Colonic mucosa (tissue), 4 donors: ENCODE results near the gene TTC3. TPM values are rescaled to one million over a fixed set of nuclear protein-coding genes. Genes with fewer than 3 reads are reported as not detected.

Source experiments
- DNase-seq: peaks from one replicate; pipeline ENCODE4 v3.0.0-alpha.2; 2020
- H3K27ac ChIP-seq: fragments of 200-600 bp; one replicate; pipeline ENCODE4 v1.8.0; 2021
- H3K27me3 ChIP-seq: fragments of 200-600 bp; one replicate; pipeline ENCODE4 v1.8.0; 2021
- H3K36me3 ChIP-seq: fragments of 200-600 bp; one replicate; pipeline ENCODE4 v1.8.0; 2021
- H3K4me1 ChIP-seq: fragments of 200-600 bp; one replicate; pipeline ENCODE4 v1.8.0; 2021; ENCODE audit warnings: mild to moderate bottlenecking
- H3K4me3 ChIP-seq: fragments of 200-600 bp; one replicate; pipeline ENCODE4 v1.8.0; 2021
- H3K9ac ChIP-seq, 2 donors: one replicate each; pipeline ENCODE4 v1.7.0; 2013; ENCODE audit warnings: control low read depth in 2 of 2, low read depth in 2 of 2, low read length in 2 of 2
- H3K9me3 ChIP-seq: fragments of 200-600 bp; one replicate; pipeline ENCODE4 v1.8.0; 2021
- CTCF ChIP-seq: fragments of 200-600 bp; IDR thresholded peaks from one replicate; pipeline ENCODE4 v1.8.0; 2022; ENCODE audit warnings: antibody characterized with exemption, mild to moderate bottlenecking
- intact Hi-C: fragments of 100-400 bp; cut with DNase I; formaldehyde crosslinking; loops from one replicate; pipeline ENCODE4 v1.14.1; 2022
- total RNA-seq, 2 donors: library from RNA; stranded (reverse); fragmentation: NEBNext Ultra II Directional in 1 of 2; extraction: Animal tissue kit (Norgen Biotek cat#: 25700) in 1 of 2; gene quantifications; one replicate each; pipeline ENCODE4 v1.2.1, GENCODE V29; 2021
- donor health status: healthy.
- donor health status: DM: no; HTN: no; CAD: no.
- donor health status: DM: no; HTN: no; CAD: no.

TTC3 gene
- total RNA-seq, 2 donors from 2014 or later = 85.8 to 125 TPM

- no peaks in the 10 kb centered on the region for H3K9me3 ChIP-seq
- H3K4me3 ChIP-seq = no peak overlapping the region
- no peak for TF ChIP-seq CTCF
- no peaks in the 10 kb centered on the region for H3K4me1 ChIP-seq
- H3K27ac ChIP-seq = no peak overlapping the region
- no peaks in the 10 kb centered on the region for H3K36me3 ChIP-seq
- intact Hi-C loops = no loop called here
- DNase-seq = no peak
- no peaks in the 10 kb centered on the region for H3K27me3 ChIP-seq
- H3K9ac ChIP-seq = no peak overlapping the region
These were observed 175.2 kb downstream of the TTC3 start for GRCh38 chr21:37248298-37248697.

GRCh38 chr21:37249112-37249904 lies 176.3 kb downstream of the TTC3 start:
- no peak overlapping the region for H3K4me3 ChIP-seq
- no peak overlapping the region for H3K27ac ChIP-seq
- no peak for DNase-seq
- H3K9ac ChIP-seq = no peak overlapping the region
- intact Hi-C loops = no loop called here
- TF ChIP-seq CTCF = no peak
- no peaks in the 10 kb centered on the region for H3K27me3 ChIP-seq
- H3K9me3 ChIP-seq = no peaks in the 10 kb centered on the region
- no peaks in the 10 kb centered on the region for H3K36me3 ChIP-seq
- no peaks in the 10 kb centered on the region for H3K4me1 ChIP-seq

GRCh38 chr21:37251294-37251634 lies 178.2 kb downstream of the TTC3 start:
- intact Hi-C loops = no loop called here
- no peak overlapping the region for H3K4me3 ChIP-seq

More at GRCh38 chr21:37251294-37251634, 178.2 kb downstream of the TTC3 start:
- DNase-seq = no peak
- Histone ChIP-seq H3K9ac (no peak overlapping the region), H3K27ac (no peak overlapping the region), H3K4me1 (no peaks in the 10 kb centered on the region), H3K27me3 (no peaks in the 10 kb centered on the region), H3K36me3 (no peaks in the 10 kb centered on the region), H3K9me3 (no peaks in the 10 kb centered on the region)
- TF ChIP-seq CTCF = no peak

Other genes with a start within 250 kb of the TTC3 start
- 10 to 100 TPM; 10.8 to 11.4 TPM for gene HLCS, start 106.6 kb upstream of the TTC3 start, total RNA-seq
- under 1 TPM in 1 of 2 donors, not detected in 1; 0.21 TPM for gene RIPPLY3, start 66.6 kb upstream of the TTC3 start, total RNA-seq
- gene PIGP, start 183 bp upstream of the TTC3 start, total RNA-seq = 10 to 100 TPM; 19.8 to 28.8 TPM
- 10 to 100 TPM; 48.1 to 60.7 TPM for gene VPS26C, start 194.1 kb downstream of the TTC3 start, total RNA-seq